Activated CD4-positive, alpha-beta memory T cell treated with anti-CD3 and anti-CD28 coated beads, Interleukin-2, amount 10 ng/mL, durations not matched to agents 7 days and 5 days (primary cell): ENCODE measurements around the gene GUCA1A. TPM values are rescaled to one million over a fixed set of nuclear protein-coding genes. Genes with fewer than 3 reads are reported as not detected.
A peak's percentile ranks its signal among the peaks of the same experiment; 100 is the strongest.
"Not testable (repeated sequence)": the region's sequence is repeated elsewhere in the genome, so short reads cannot be mapped to it uniquely, and the experiment has no call there.

Experiments
- CTCF ChIA-PET: fragments of 350-600 bp; sonication (Branson Sonifier 250); formaldehyde crosslinking; loops from one replicate; lab custom pipeline; 2021; ENCODE audit warnings: antibody characterized with exemption, inconsistent platforms; lab: Charles Lee
- POLR2A ChIA-PET: fragments of 350-600 bp; sonication (Branson Sonifier 250); formaldehyde crosslinking; loops from one replicate; lab custom pipeline; 2021; ENCODE audit warnings: antibody characterized with exemption; lab: Charles Lee
- DNase-seq: peaks from one replicate; pipeline ENCODE4 v3.0.0-alpha.2; 2020
- H3K27ac Mint-ChIP-seq: one replicate; pipeline ENCODE4 v1.8.0; 2021; ENCODE audit warnings: mild to moderate bottlenecking, mixed read lengths
- H3K27me3 Mint-ChIP-seq: one replicate; pipeline ENCODE4 v1.8.0; 2021; ENCODE audit warnings: mixed read lengths
- H3K36me3 Mint-ChIP-seq: one replicate; pipeline ENCODE4 v1.8.0; 2021; ENCODE audit warnings: low read depth, mixed read lengths
- H3K4me1 Mint-ChIP-seq: one replicate; pipeline ENCODE4 v1.8.0; 2021; ENCODE audit warnings: mixed read lengths
- H3K4me3 Mint-ChIP-seq: one replicate; pipeline ENCODE4 v1.8.0; 2021; ENCODE audit warnings: mild to moderate bottlenecking, mixed read lengths
- H3K9me3 Mint-ChIP-seq: one replicate; pipeline ENCODE4 v1.8.0; 2021; ENCODE audit warnings: mixed read lengths
- total RNA-seq, 2 experiments: library from RNA; stranded (reverse); gene quantifications; one replicate each; pipeline ENCODE4 v1.2.3, GENCODE V29; 2021

The GUCA1A gene
- total RNA-seq, 2 experiments from 2014 or later = not detected

DNA sequence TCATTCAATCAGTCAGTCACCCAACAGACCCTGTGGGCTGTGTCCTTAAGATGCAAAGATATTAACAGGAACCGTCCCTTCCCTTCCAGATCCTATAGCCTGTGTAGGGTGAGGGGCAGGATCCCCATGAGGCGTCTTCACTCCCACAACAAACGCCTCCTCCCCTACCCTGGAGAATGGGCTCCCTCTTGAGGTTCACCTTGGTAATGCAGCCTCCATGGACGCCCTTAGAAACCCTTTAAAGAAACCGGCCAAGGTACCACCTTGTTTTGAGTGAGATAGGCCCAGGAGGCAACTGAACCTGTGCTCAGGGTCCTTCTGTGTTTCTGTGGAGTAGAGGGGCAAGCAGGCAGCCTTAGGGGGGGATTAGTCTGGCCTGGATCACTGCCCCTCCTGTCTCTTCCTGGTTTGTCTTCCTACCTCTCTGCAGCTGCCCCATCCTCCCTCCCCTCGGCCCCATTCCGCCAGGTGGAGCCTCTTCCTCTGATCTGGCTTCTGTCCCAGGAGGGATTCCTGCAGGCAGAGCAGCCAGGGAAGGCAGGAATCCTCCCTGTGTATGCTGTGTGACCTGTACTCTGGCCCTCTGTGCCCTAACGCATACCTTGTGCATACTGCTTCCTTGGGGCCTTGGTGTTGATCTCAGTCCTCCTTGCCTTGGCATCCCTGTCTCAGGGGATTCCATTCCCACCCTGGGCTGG is 6.6 kb upstream of the GUCA1A start:
- H3K4me1 Mint-ChIP-seq = no peaks in the 10 kb centered on the region
- H3K36me3 Mint-ChIP-seq = no peaks in the 10 kb centered on the region
- ChIA-PET CTCF (interaction anchor here (0.7 to 1.4 kb wide), 3 partner anchors 67 to 381 kb away, joined by 3 to 5 read pairs (median 4); no protein-coding TSS in a partner anchor), POLR2A (no interaction called here)
- no peaks in the 10 kb centered on the region for H3K9me3 Mint-ChIP-seq
- peak; percentile 79 for DNase-seq
- no peak overlapping the region for H3K27ac Mint-ChIP-seq
- peaks cover 4% of the 10 kb centered on the region for H3K27me3 Mint-ChIP-seq
- no peak overlapping the region for H3K4me3 Mint-ChIP-seq

DNA sequence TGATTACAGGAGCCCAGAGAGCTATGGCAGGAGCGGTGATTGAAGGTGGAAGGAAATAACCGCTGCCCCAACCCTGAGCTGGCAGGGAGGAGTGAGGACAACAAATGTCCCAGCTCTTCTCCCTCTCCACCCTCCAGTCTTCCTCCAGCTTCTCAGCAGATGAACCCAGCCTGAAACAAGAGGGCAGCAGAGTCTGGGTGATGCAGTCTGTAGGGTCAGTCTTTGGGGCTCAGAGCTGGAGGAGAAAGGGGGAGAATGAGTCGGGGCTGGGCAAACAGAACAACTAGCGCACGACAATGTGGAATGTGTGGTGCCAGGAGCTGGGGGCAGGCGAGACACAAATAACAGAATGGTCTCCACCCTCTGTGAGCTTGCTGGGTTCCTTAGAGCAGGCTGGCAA is 4.5 kb upstream of the GUCA1A start:
- DNase-seq = no peak
- Mint-ChIP-seq H3K9me3 (no peaks in the 10 kb centered on the region), H3K4me3 (no peak overlapping the region), H3K27ac (no peak overlapping the region), H3K4me1 (no peaks in the 10 kb centered on the region), H3K27me3 (peaks cover 2% of the 10 kb centered on the region), H3K36me3 (no peaks in the 10 kb centered on the region)
- POLR2A ChIA-PET = interaction anchor here (1.8 kb wide), 1 partner anchor 12 kb away, joined by 4 read pairs; no protein-coding TSS in a partner anchor
- CTCF ChIA-PET = interaction anchor here (1.3 to 1.6 kb wide), 4 partner anchors 46 to 379 kb away, joined by 3 to 5 read pairs (median 4); no protein-coding TSS in a partner anchor

DNA sequence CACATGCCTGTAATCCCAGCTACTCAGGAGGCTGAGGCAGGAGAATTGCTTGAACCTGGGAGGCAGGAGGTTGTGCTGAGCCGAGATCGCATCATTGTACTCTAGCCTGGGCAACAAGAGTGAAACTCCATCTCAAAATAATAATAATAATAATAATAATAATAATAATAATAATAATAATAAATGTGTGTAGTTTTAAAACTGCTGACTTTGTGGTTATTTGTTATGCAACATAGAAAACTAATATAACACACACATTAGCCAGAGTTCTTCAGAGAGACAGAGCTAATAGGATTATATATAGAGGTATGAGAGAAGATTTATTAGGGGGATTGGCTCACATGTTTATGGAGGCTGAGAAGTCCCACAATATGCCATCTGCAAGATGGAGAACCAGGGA is 3.4 kb upstream of the GUCA1A start:
- H3K9me3 Mint-ChIP-seq, H3K27ac Mint-ChIP-seq, H3K36me3 Mint-ChIP-seq, H3K27me3 Mint-ChIP-seq, DNase-seq, H3K4me3 Mint-ChIP-seq, H3K4me1 Mint-ChIP-seq: not testable (repeated sequence)
- ChIA-PET CTCF (interaction anchor here (0.6 to 1.4 kb wide), 3 partner anchors 65 to 916 kb away, joined by 4 to 5 read pairs (median 4); no protein-coding TSS in a partner anchor), POLR2A (interaction anchor here (1.8 kb wide), 1 partner anchor 11 kb away, joined by 4 read pairs; no protein-coding TSS in a partner anchor)

DNA sequence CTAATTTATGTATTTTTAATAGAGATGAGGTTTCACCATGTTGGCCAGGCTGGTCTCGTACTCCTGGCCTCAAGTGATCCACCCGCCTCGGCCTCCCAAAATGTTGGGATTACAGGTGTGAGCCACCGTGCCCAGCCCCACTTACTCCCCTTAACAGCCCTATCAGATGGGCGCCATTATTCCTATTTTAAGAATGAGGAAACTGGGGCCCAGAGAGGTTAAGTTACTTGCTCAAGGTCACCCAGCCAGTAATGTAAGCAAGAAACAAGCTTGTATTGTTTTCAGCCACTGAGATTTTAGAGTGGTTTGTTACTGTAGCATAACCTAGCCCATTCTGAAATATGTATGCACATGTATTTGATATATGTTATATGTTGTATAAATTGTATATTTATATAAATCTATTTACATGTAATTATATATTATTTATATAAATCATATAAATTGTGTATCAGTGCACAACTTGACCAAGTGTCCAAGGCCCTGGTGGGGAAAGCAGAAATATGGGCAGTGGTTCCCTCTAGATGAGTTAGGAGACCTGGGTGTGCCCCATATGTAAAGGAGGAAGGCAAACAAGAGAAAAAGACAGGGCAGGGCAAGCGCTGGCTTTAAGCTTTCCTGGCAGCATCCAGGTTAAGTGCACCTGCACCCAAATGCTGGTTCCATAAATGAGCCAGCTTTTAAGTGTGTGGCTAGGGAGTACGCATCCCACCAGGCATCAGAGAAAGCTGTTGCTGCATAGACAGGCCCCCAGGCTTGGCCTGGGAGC is 1.2 kb upstream of the GUCA1A start:
- Mint-ChIP-seq H3K27ac (no peak overlapping the region), H3K9me3 (no peaks in the 10 kb centered on the region), H3K4me1 (no peaks in the 10 kb centered on the region), H3K4me3 (no peak overlapping the region), H3K27me3 (peaks cover 2% of the 10 kb centered on the region), H3K36me3 (no peaks in the 10 kb centered on the region)
- POLR2A ChIA-PET = no interaction called here
- CTCF ChIA-PET = interaction anchor here (0.5 kb wide), 1 partner anchor 24 kb away, joined by 7 read pairs; no protein-coding TSS in a partner anchor
- DNase-seq = no peak

DNA sequence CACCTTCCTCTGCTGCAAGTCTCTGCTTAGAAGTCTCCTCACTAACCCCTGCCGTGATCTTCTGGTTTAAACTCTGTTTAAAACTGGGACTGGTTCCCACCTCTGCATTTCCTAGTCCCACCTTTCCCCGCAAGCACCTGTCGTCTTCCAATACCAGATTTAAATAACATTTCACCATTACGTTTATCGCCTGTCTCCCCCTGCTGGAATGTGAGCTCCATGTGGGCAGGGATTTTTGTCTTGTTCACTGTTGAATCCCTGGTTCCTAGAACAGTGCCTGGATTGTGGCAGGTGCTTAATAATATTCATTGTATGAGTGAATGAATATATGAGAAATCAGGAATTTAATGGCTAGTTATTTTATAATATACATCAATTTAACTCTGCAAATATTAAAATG is 2.7 kb downstream of the GUCA1A start:
- Mint-ChIP-seq H3K9me3 (no peaks in the 10 kb centered on the region), H3K4me1 (no peaks in the 10 kb centered on the region), H3K36me3 (no peaks in the 10 kb centered on the region), H3K27me3 (no peaks in the 10 kb centered on the region), H3K4me3 (no peak overlapping the region), H3K27ac (no peak overlapping the region)
- CTCF ChIA-PET = interaction anchor here (0.6 to 1.1 kb wide), 3 partner anchors 20 to 371 kb away, joined by 3 to 4 read pairs (median 3); no protein-coding TSS in a partner anchor
- POLR2A ChIA-PET = no interaction called here
- DNase-seq = no peak

DNA sequence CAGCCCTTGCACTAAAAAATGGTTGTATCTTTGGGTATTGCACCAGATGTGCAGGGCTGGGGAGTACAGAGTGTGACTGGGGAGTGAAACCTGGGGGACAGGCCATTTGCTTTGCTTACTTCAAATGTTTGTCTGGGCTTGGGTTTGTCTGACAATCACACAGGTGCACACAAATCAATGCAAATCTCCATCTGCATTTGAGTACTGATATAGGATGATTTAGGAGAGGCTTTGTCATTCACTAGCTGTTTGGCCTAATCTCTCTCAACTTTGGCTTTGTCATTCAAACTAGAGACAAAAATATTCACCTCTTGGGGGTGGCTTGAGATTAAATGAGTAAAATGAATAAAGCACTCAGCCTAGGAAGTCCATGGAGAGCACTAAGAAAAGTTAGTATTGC is 3.8 kb downstream of the GUCA1A start:
- H3K9me3 Mint-ChIP-seq = no peaks in the 10 kb centered on the region
- DNase-seq = no peak
- no peak overlapping the region for H3K4me3 Mint-ChIP-seq
- H3K27me3 Mint-ChIP-seq = no peaks in the 10 kb centered on the region
- H3K4me1 Mint-ChIP-seq = no peaks in the 10 kb centered on the region
- ChIA-PET POLR2A (no interaction called here), CTCF (interaction anchor here (1.0 kb wide), 1 partner anchor 371 kb away, joined by 3 read pairs; no protein-coding TSS in a partner anchor)
- H3K27ac Mint-ChIP-seq = no peak overlapping the region
- no peaks in the 10 kb centered on the region for H3K36me3 Mint-ChIP-seq

DNA sequence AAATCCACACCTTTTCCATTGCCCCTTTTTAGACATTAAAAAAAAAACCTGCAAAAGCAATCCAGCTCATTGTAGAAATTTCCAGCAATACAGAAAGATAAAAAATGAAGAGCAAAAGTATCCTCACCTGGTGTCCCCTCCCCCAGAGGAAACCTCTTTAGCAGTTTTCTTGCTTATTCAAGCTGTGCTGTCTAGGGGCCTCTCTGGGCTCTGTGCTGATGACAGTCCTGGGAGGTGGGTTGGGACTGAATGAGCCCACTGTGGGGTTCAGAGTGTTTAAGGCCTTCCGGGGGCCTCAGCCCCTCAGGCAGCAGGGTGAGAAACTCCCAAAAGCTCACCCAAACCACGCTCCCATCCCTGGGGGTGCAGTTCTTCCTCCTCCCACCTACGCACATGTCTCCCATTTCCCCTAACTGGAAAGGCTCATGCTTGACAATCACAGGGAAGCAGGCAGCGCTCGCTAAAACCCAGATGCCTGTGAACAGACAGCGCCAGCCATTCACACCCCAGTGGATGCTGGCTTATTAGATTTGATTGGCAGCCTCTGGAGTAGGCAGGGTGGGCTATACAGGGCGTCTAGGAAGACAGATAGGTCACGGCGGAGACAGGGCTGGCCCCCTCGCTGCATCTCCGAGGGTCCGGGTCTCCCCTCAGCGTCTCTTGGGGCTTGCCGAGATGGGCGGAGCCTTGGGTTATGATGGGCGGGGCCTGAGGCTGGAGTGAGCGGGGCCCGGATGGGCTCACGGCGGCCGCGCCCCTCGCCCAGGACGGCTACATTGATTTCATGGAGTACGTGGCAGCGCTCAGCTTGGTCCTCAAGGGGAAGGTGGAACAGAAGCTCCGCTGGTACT is 4.6 kb downstream of the GUCA1A start:
- DNase-seq = no peak
- H3K4me3 Mint-ChIP-seq = no peak overlapping the region
- no peaks in the 10 kb centered on the region for H3K27me3 Mint-ChIP-seq
- no peaks in the 10 kb centered on the region for H3K36me3 Mint-ChIP-seq
- no peak overlapping the region for H3K27ac Mint-ChIP-seq
- ChIA-PET POLR2A (no interaction called here), CTCF (interaction anchor here (1.0 to 1.1 kb wide), 2 partner anchors 73 to 370 kb away, joined by 3 read pairs; no protein-coding TSS in a partner anchor)
- no peaks in the 10 kb centered on the region for H3K4me1 Mint-ChIP-seq
- H3K9me3 Mint-ChIP-seq = no peaks in the 10 kb centered on the region

DNA sequence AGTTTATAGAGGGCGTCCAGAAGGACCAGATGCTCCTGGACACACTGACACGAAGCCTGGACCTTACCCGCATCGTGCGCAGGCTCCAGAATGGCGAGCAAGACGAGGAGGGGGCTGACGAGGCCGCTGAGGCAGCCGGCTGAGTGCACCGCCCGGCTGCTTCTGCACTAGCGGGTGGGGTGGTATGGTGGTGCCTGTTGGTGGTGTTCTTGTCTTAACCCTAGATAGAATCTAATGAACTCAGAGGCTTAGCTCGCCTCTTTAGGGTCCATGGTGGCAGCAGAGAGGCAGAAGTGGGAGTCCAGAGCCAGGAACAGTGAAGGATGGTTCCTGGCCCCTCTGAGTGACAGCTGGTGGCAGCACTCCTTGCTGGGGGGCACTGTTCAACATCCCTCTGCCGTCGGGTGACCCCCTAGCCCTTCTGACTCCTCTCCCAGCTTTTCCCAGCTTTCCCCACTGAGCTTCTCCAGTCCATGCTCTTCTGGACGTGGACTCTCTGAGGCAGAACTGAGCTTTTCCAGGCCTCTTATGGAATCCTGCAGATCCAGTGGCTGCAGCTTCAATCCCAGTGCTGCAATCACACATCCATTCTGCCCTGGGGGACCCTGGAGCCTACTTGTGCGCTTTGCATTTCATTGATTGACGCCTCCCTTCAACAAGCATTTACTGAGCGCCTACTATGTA is 6.2 kb downstream of the GUCA1A start:
- H3K9me3 Mint-ChIP-seq = no peaks in the 10 kb centered on the region
- H3K27ac Mint-ChIP-seq = no peak overlapping the region
- H3K4me1 Mint-ChIP-seq = no peaks in the 10 kb centered on the region
- ChIA-PET POLR2A (no interaction called here), CTCF (no interaction called here)
- no peaks in the 10 kb centered on the region for H3K36me3 Mint-ChIP-seq
- no peak for DNase-seq
- H3K4me3 Mint-ChIP-seq = no peak overlapping the region
- no peaks in the 10 kb centered on the region for H3K27me3 Mint-ChIP-seq

DNA sequence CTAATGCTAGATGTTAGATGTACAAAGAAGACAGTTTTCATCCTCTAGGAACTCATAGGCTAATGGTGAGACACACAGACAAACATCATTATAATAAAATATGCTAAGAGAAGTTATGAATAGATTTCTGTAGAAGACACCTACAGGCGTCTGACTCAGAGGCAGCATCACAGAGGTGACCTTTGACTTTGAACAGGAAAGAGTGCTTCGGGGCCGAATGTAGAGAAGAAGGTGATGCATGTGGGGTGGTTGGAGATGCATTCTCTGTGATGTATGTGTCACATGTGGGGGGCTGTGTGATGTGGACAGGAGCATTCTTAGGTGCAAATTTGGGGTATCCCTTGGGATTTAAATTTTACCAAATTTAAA is 6.8 kb downstream of the GUCA1A start:
- ChIA-PET CTCF (no interaction called here), POLR2A (interaction anchor here (1.4 kb wide), 1 partner anchor 11 kb away, joined by 4 read pairs; no protein-coding TSS in a partner anchor)
- no peak for DNase-seq
- Mint-ChIP-seq H3K4me1 (no peaks in the 10 kb centered on the region), H3K4me3 (no peak overlapping the region), H3K27ac (no peak overlapping the region), H3K36me3 (no peaks in the 10 kb centered on the region), H3K9me3 (no peaks in the 10 kb centered on the region), H3K27me3 (no peaks in the 10 kb centered on the region)

DNA sequence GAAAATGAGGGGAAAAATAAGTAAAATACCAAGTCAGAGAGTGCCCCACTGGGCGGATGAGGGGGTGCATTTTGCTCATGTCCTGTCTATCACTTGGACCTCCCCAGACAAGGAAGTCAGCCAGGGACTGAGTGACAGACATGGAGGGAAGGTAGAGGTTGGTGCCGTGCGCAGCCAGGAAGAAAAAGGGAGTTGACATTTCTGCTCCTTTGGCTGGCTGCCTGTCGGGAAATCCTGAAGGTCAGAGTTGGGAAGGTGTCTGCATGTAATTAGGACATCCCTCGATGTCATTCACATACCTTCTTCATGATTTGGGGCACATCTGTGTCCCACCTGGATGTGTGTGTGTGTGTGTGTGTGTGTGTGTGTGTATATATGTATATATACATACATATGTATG is 8.9 kb downstream of the GUCA1A start:
- Mint-ChIP-seq H3K27me3 (no peaks in the 10 kb centered on the region), H3K27ac (no peak overlapping the region), H3K4me1 (no peaks in the 10 kb centered on the region), H3K36me3 (no peaks in the 10 kb centered on the region), H3K4me3 (no peak overlapping the region), H3K9me3 (no peaks in the 10 kb centered on the region)
- DNase-seq = no peak
- ChIA-PET POLR2A (no interaction called here), CTCF (interaction anchor here (2.1 kb wide), 1 partner anchor 365 kb away, joined by 6 read pairs; no protein-coding TSS in a partner anchor)

DNA sequence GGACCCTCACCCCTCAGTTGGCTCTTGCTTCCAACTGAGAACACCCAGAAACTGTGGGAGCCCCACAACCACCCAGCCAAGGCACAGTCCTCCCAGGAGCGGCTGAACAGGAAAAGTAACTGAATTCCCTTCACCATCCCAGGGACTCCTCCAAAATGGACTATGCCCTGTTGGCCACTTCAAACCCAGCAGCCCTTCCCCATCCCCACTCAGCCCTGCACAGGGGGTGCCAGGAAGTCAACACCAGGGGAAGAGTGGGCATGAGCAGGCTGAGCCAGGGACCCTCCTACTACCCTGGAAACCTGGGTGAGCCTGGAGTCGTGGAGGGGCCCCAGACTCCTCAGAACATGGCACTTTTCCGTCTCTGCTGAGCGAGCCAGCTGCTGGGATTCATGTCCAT is 11.3 kb downstream of the GUCA1A start:
- Mint-ChIP-seq H3K9me3 (no peaks in the 10 kb centered on the region), H3K4me1 (no peaks in the 10 kb centered on the region), H3K27me3 (no peaks in the 10 kb centered on the region), H3K27ac (no peak overlapping the region), H3K36me3 (no peaks in the 10 kb centered on the region), H3K4me3 (no peak overlapping the region)
- no peak for DNase-seq
- ChIA-PET CTCF (no interaction called here), POLR2A (no interaction called here)

DNA sequence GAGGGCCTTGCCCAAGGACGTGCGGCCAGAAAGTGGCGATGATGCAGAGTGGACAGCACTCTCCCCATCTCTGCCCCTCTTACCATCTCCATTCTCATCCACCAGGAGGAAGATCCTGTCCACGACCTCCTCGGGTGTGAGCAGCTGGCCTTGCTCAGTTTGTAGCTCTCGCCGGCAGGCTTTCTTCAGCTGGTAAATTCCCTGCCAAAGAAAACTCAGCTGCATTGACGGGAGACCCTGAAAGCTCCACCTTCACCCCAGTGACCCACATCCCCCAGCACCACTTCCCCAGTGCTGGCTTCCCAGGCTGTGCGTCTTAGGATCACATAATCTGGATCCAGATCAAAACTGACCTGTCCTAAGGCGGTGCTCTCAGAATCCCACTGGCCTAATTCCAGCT is 12.4 kb downstream of the GUCA1A start:
- CTCF ChIA-PET = no interaction called here
- no peak for DNase-seq
- no peaks in the 10 kb centered on the region for H3K36me3 Mint-ChIP-seq
- no peak overlapping the region for H3K4me3 Mint-ChIP-seq
- H3K9me3 Mint-ChIP-seq = no peaks in the 10 kb centered on the region
- H3K27me3 Mint-ChIP-seq = no peaks in the 10 kb centered on the region
- H3K27ac Mint-ChIP-seq = no peak overlapping the region
- no peaks in the 10 kb centered on the region for H3K4me1 Mint-ChIP-seq
- POLR2A ChIA-PET = no interaction called here
